ENCODE measurements around the gene ITGB6.

Gene ITGB6, protein sequence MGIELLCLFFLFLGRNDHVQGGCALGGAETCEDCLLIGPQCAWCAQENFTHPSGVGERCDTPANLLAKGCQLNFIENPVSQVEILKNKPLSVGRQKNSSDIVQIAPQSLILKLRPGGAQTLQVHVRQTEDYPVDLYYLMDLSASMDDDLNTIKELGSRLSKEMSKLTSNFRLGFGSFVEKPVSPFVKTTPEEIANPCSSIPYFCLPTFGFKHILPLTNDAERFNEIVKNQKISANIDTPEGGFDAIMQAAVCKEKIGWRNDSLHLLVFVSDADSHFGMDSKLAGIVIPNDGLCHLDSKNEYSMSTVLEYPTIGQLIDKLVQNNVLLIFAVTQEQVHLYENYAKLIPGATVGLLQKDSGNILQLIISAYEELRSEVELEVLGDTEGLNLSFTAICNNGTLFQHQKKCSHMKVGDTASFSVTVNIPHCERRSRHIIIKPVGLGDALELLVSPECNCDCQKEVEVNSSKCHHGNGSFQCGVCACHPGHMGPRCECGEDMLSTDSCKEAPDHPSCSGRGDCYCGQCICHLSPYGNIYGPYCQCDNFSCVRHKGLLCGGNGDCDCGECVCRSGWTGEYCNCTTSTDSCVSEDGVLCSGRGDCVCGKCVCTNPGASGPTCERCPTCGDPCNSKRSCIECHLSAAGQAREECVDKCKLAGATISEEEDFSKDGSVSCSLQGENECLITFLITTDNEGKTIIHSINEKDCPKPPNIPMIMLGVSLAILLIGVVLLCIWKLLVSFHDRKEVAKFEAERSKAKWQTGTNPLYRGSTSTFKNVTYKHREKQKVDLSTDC

DNA sequence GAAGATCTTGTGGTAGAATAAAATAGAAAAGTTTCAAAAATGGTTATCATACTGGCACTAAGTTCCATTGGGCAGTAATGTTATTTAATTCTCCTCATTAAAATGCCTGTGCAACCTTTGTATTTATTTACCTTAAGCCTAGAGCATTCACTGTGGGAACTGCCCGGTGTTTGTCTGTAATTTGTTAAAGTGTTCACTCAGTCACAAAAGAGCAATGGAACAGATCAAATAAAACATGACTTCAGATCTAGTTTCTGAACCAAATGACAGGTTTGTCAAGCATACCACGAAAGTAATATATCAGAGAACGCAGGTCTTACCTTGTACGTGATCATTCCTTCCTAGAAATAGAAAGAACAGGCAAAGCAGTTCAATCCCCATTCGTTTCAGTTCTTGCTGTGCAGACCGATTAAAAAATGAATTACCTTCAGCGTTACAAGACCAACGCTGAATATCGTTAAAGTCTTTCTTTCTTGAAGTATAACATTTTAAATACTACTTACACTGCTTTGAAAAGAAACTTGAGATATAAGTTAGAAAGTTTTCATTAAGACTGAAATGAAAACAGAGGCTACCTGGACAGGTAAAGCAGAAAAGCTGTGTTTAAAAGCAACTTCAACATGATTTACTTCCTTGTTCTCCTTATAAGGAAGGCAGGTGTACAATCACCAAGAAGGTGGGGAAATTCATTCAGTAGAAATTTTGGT lies at the start of gene ITGB6:
Gene ITGB6 (minus strand): TSS at position 590 of the 707 bp plus-strand sequence. CDS start 209 bp downstream, at position 381.
- Mint-ChIP-seq H3K4me3 (no peak within 1 kb of the TSS), H3K4me1 (peaks cover 6% of the 10 kb centered on the region), H3K9me3 (no peaks in the 10 kb centered on the region), H3K27me3 (no peaks in the 10 kb centered on the region), H3K27ac (no peak within 1 kb of the TSS)
- DNase-seq (no peak), ATAC-seq (no peak)

DNA sequence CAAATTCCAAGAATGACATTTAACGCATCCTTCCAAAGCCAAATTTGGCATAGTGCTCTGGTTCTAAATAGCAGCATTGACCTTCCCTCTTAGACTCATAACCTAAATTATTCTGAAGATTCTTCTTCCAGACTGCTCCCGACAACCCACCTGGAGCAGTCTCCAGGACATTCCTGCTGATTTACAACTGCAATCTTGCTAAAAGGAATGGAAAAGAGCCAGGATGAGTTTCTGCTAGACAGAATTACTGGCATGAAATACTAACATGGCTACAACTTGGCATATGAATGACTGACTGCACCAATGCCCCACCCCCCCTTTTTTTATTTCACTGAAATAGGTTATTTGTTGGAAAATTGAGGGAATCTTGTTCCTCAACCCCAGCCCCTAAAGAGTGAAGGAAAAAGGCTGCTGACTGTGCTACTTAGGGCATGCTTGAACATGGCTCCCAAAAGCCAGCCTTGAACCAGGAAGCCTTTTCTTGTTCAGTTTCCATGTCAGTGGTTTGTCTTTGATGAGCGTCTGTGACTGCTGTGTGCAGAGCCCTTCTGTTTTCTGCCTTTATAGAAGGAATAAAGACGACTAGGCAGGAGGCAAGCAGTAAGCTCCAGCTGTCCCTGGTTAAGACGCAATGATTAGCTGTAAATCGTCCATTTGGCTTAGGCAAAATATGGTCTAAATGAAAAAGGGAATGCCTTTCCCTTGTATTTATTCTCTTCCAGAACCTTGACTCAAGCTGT lies 47.4 kb upstream of the ITGB6 start:
- H3K27ac Mint-ChIP-seq, result no peak overlapping the region
- no peak overlapping the region for H3K4me3 Mint-ChIP-seq
- no peak for DNase-seq
- no peaks in the 10 kb centered on the region for H3K9me3 Mint-ChIP-seq
- ATAC-seq, result no peak
- H3K27me3 Mint-ChIP-seq, result no peaks in the 10 kb centered on the region
- no peaks in the 10 kb centered on the region for H3K4me1 Mint-ChIP-seq

DNA sequence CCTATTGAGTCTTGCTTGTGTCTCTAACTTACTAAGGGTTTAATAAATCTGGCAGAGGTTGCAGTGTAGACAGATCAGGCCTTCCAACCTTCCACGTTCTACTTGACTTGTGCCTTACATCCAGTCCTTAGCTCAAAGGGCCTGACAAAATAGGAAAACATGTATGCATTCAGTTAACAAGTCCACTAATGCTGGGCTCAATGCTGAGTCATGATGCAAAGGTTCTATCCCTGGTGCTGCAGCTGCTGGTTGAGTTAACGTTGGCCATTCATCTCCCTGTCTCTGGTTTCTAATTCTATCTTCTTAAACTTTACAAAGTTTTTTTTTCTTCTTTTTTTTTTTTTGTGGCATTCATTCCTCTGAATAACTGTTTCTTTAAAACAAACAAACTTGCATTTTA lies 46.3 kb upstream of the ITGB6 start:
- Mint-ChIP-seq H3K27ac (no peak overlapping the region), H3K27me3 (no peaks in the 10 kb centered on the region), H3K4me1 (no peaks in the 10 kb centered on the region), H3K4me3 (no peak overlapping the region), H3K9me3 (no peaks in the 10 kb centered on the region)
- DNase-seq (no peak), ATAC-seq (no peak)

DNA sequence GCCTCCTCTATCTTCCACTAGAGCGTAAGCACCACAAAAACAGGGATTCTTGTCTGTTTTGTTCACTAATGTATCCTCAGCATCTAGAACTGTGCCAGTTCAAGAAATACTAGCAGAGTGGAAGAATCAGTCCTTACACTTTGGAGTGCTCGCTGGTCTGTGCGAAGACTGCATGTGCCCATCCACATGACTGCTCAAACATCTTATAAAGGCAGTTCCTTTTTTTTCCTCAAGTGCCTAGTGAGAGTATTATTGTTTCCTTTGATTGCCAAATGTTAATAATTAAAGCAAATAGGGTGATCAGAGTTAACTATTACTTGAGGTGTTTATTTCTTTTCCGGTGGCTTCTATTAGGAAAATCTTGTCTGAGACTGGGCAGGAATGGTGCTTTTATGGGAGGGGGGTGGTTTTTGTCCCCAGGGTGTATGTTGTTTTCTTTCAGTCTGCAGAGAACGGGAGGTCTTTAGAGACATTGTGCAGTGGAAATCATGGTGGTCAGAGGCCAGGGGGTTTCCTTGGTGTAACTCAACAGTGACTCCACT lies 45.6 kb upstream of the ITGB6 start:
- ATAC-seq (no peak), DNase-seq (no peak)
- Mint-ChIP-seq H3K9me3 (peaks cover 0 to 3% of the 10 kb centered on the region in 2 donors), H3K4me3 (no peak overlapping the region), H3K27me3 (no peaks in the 10 kb centered on the region), H3K4me1 (no peaks in the 10 kb centered on the region), H3K27ac (peak overlapping the region in 1 of 2 donors; percentile 55)

DNA sequence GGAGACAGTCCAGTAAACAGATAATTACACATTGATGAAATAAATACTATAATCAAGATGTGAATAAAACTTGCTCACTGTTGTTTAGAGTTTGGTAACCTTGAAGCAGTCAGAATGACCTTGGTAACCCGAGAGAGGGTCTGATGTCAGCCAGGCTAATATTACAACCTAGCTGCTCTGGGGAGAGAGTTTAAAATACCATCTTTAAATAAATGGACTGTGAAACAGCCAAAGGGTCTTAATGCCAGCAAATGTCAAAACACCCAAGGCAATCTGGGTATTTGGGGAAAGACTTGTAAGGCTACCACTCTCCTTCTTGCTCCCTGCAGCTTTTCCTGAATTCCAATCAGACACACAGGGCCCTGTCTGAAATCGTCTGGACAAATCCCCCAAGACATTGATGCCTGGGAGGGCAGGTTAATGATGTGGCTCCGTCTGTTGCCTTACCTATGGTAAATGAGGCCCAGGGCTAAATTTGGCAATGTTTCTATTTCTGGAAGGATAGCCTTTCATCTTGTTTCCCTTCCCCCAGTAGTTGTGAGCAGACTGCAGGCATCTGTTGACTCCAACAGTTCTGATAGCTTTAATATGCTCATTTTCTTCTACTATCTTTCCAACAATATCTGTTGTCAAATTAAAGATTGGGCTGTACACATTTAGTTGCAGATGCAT lies 43.0 kb upstream of the ITGB6 start:
- Mint-ChIP-seq H3K4me1 (no peaks in the 10 kb centered on the region), H3K27ac (peak overlapping the region in 1 of 2 donors; percentile 72), H3K4me3 (no peak overlapping the region), H3K27me3 (peaks cover 4% of the 10 kb centered on the region), H3K9me3 (peaks cover 0 to 4% of the 10 kb centered on the region in 2 donors)
- no peak for DNase-seq
- no peak for ATAC-seq

DNA sequence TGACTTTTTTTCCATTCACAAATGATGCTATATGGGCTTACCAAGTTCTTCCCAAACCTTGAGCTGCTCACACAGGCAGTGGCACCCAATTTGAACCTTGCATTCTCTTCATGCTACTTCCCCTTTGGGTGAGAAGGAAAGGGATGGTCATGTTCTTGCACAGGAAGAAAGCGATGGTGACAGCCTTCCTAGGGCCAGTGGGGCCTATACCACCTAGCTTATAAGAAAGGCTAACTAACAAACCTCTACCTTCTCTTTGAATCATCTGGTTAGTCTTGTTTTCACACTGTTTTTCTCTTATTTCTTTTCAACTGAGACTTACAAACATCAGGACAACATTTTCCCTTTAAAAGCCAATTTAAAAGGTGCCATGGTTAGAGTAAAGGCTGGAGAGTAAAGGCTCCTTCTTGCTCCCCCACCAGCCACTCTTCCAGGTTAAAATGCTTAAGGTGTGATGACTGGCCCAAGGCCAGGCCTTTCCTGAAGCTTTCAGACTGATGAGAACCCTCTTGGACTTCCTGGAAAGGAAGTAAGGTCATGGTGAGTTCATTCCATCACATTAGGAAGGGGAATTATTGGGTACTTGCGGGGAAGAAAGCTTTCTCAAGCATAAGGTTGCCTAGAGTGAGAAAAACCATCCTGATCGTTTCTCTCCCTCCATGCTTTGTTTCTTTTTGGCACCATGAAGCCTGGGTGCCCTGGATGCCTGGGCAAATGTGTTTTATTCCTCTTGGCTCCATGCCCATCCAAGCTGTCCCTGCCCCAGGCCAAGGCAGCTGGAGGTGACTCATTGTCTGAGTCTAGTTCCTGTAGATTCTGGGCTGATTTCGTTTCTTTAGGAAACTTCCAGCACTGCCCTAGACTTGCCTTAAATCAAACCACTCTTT lies 41.4 kb upstream of the ITGB6 start:
- no peak for DNase-seq
- ATAC-seq, result no peak
- no peaks in the 10 kb centered on the region for H3K4me1 Mint-ChIP-seq

DNA sequence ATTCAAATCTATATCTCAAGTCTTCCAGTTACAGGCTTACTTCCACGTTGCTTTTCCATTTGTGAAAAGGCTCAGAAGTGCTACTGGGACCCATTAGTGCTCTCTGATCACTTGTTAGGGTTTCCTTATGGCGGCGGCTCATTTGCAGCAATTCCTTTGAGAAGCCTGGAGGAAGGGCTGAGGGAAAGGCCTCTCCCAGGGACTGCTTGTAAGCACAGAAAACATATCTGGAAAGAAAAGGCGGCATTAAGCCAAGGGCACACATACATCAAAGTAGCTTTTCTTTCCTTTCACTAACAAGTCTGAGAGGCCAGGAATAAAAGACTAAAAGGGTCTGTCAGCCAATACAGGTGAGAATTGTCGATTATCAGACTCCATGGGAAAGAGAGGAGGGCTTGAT lies 39.4 kb upstream of the ITGB6 start:
- Mint-ChIP-seq H3K27me3 (peaks cover 10% of the 10 kb centered on the region), H3K4me1 (no peaks in the 10 kb centered on the region), H3K9me3 (peaks cover 0 to 4% of the 10 kb centered on the region in 2 donors), H3K27ac (no peak overlapping the region), H3K4me3 (no peak overlapping the region)
- DNase-seq (no peak), ATAC-seq (no peak)

More for the DNA sequence above, 41.4 kb upstream of the ITGB6 start:
- H3K9me3 Mint-ChIP-seq, result peaks cover 0 to 4% of the 10 kb centered on the region in 2 donors
- H3K27ac Mint-ChIP-seq, result no peak overlapping the region
- H3K27me3 Mint-ChIP-seq, result peaks cover 10% of the 10 kb centered on the region
- no peak overlapping the region for H3K4me3 Mint-ChIP-seq

DNA sequence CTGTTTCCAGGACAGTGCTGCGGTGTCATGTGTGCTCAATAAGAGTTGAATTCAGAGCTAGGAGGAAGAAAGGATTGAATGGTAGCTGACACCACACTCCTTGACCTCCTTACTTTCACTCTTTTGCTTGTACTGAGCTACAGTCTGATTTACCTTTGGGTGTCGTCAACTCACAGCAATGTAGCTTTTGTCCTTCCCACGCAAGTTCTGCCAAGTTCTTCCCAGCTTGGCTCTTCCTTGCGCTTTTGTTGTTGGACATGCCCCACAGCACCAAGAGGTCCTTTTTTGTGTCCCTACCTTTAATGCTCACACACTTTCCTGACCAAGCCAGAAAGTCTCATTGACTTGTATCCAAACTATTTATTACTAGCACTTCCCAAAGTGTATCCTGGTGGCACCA lies 38.3 kb upstream of the ITGB6 start:
- peaks cover under 1% of the 10 kb centered on the region for H3K4me1 Mint-ChIP-seq
- DNase-seq (no peak), ATAC-seq (no peak)
- H3K9me3 Mint-ChIP-seq, result peaks cover 0 to 4% of the 10 kb centered on the region in 2 donors
- no peak overlapping the region for H3K27ac Mint-ChIP-seq
- H3K27me3 Mint-ChIP-seq, result peaks cover 10% of the 10 kb centered on the region
- H3K4me3 Mint-ChIP-seq, result no peak overlapping the region

DNA sequence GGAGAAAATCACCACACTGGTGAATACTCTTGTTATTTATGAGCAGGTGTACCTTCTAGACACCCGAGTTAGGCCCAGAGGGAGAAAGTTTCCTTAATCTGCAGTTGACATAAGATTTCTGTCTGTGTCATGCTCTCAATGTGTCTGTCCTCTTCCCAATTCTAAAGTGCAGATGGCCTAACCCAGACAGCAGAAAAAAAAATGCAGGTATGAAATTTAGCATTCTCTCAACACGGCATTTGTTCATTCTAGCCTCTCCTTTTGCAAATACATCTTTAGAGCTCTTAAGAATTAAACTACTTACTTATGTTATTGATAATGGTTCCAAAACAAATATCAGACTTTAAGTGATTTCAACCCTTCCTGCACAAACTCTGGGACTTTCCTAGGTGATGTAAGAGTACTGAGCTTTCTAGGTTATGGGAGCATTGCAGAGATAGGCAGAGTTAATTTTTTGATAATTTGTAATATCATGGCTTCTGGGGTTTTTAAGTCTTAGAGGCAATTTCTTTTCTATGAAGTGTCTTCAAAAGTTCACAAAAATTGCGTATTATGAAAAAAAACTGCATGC lies 32.9 kb upstream of the ITGB6 start:
- Mint-ChIP-seq H3K27ac (no peak overlapping the region), H3K4me3 (no peak overlapping the region), H3K4me1 (peaks cover 6% of the 10 kb centered on the region), H3K27me3 (peaks cover 6% of the 10 kb centered on the region), H3K9me3 (no peaks in the 10 kb centered on the region)
- no peak for DNase-seq
- ATAC-seq, result no peak

DNA sequence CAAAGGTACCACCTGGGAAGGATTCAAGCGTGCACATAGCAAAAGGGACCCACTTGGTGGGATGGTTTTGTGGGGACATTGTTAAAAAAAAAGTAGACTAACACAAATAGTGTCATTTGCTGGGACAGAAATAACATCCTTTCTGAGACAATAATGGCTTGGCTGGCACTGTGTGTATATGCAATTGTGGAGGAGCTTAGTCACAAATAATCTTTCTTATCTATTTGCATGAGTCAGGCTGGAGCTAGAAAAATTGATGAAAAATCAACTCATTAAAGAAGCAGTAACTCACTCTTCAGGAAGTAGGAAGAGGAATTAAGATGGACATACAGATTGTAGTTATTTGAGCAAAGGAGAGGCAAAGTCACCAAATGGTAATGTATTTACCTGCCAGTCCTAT lies 29.5 kb upstream of the ITGB6 start:
- Mint-ChIP-seq H3K27me3 (peaks cover 22% of the 10 kb centered on the region), H3K27ac (no peak overlapping the region), H3K4me3 (no peak overlapping the region), H3K4me1 (peaks cover 26% of the 10 kb centered on the region), H3K9me3 (no peaks in the 10 kb centered on the region)
- no peak for ATAC-seq
- no peak for DNase-seq

DNA sequence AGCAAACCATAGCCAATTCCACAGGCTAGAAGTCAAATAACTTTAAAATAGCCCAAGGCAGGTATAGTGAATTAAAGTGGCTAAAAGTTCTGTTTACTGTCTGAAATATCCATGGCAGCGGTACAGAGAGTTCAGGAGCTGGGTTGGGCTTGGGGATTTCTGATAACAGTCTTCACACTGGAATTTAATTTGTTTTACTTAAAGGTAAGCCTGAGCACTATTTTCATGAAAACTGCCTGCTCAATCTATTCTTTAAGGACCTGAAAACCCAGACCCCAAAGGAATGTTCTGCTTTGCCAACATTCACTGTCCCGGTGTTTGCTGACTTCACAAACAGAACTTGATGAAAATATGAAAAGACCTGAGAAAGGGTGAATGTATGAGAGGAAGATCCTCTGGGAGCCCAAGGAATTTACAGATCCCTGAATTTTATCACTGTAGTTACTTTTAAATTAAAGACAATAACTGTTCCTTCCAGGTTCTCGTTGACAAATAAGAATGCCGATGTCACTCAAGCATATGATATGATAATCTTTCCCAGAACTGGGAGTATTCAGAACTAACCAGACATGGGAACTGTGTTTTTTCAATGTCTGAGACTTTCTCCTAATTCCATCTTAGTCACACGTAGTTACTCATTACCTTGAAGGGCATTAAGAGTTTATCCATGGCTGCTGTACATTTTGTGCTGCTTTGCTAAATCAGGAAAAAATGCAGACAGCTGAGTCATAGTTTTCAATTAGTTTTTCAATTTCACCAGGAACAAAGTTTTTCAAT lies 28.3 kb upstream of the ITGB6 start:
- H3K27me3 Mint-ChIP-seq, result peaks cover 22% of the 10 kb centered on the region
- H3K27ac Mint-ChIP-seq, result no peak overlapping the region
- no peak overlapping the region for H3K4me3 Mint-ChIP-seq
- no peaks in the 10 kb centered on the region for H3K9me3 Mint-ChIP-seq
- DNase-seq (no peak), ATAC-seq (no peak)
- H3K4me1 Mint-ChIP-seq, result peaks cover 37% of the 10 kb centered on the region

DNA sequence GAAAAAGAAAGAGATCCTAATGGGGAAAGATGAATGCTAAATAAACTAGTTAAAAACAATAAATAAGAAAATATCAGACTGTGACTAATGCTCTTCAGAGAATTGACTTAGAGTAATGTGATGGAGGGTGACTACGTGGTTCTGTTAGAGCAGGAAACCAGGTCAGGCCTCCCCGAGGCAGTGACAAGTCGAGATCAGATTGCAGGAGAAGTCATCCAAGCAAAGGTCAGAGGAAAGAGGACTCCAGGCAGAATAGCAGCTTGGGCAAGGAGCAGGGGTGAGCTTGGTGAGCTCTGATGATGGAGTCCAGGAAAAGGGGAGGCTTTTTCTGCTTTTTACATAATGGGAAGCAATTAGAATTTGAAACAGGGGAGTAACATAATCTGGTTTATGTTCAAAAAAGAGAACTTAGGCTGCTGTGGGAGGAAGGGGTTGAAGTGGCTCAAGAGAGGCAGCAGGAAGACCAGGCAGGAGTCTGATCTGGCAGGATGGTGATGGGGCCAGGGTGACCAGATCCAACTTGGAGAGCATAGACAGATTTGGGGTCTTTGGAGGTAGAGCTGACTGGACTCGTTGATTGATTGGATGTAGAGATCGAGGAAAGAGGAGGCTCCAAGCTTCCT lies 27.3 kb upstream of the ITGB6 start:
- Mint-ChIP-seq H3K9me3 (no peaks in the 10 kb centered on the region), H3K4me1 (peaks cover 42% of the 10 kb centered on the region), H3K27ac (no peak overlapping the region), H3K4me3 (no peak overlapping the region), H3K27me3 (peaks cover 22% of the 10 kb centered on the region)
- ATAC-seq (no peak), DNase-seq (no peak)
